CD14-positive monocyte (primary cell): Measurements from ENCODE around the gene POMT2. TPM values are rescaled to one million over a fixed set of nuclear protein-coding genes. Genes with fewer than 3 reads are reported as not detected.

Source experiments
- DNase-seq, 3 donors: peaks; one replicate each; pipeline ENCODE4 v3.0.0-alpha.2; 2011 to 2022
- H2AFZ ChIP-seq: 2 replicates; pipeline ENCODE4 v1.6.0; 2012; ENCODE audit warnings: mild to moderate bottlenecking, low read depth, low read length, inconsistent platforms; ENCODE audit not compliant: insufficient read depth, poor library complexity, severe bottlenecking
- H3K27ac ChIP-seq, 2 donors: 1 replicate in 1 of 2; 2 replicates in 1 of 2; pipeline ENCODE4 v1.5.1; 2012 to 2013; ENCODE audit warnings: low read length in 2 of 2, control low read depth in 1 of 2, inconsistent platforms in 1 of 2, low read depth in 1 of 2, mild to moderate bottlenecking in 1 of 2
- H3K27me3 ChIP-seq, 2 donors: one replicate each; pipeline versions ENCODE4 v1.6.0 to v1.6.1; 2011 to 2013; ENCODE audit warnings: low read length in 2 of 2; ENCODE audit not compliant: control insufficient read depth in 2 of 2, insufficient read depth in 2 of 2
- H3K36me3 ChIP-seq, 2 donors: replicated peaks in 1 of 2; 1 replicate in 1 of 2; 2 replicates in 1 of 2; pipeline versions ENCODE4 v1.5.1 to v1.6.1; 2012 to 2013; ENCODE audit warnings: low read length in 2 of 2, control low read depth in 1 of 2, inconsistent platforms in 1 of 2, mild to moderate bottlenecking in 1 of 2; ENCODE audit not compliant: insufficient read depth in 2 of 2, control insufficient read depth in 1 of 2
- H3K4me1 ChIP-seq, 2 donors: 1 replicate in 1 of 2; 2 replicates in 1 of 2; pipeline versions ENCODE4 v1.5.1 to v1.6.1; 2012 to 2013; ENCODE audit warnings: low read length in 2 of 2, control low read depth in 1 of 2, inconsistent platforms in 1 of 2, mild to moderate bottlenecking in 1 of 2, moderate library complexity in 1 of 2; ENCODE audit not compliant: insufficient read depth in 2 of 2, control insufficient read depth in 1 of 2
- H3K4me2 ChIP-seq: replicated peaks from 2 replicates; pipeline ENCODE3; 2012; ENCODE audit warnings: low read length, moderate library complexity, mild to moderate bottlenecking; ENCODE audit not compliant: poor library complexity, severe bottlenecking; ENCODE audit errors: extremely low read depth
- H3K4me3 ChIP-seq, 3 experiments: fragments of 200-600 bp in 1 of 3; sonication (generic) in 1 of 3; replicated peaks in 1 of 3; 1 replicate in 2 of 3; 2 replicates in 1 of 3; pipeline ENCODE4 v1.5.1; 2011 to 2013; ENCODE audit warnings: low read length in 3 of 3, mild to moderate bottlenecking in 3 of 3, control low read depth in 2 of 3, low read depth in 2 of 3, inconsistent platforms in 1 of 3, moderate library complexity in 1 of 3
- H3K79me2 ChIP-seq: 2 replicates; pipeline ENCODE4 v1.6.0; 2012; ENCODE audit warnings: mild to moderate bottlenecking, control low read depth, inconsistent platforms, low read length, moderate library complexity; ENCODE audit not compliant: insufficient read depth
- H3K9ac ChIP-seq: 2 replicates; pipeline ENCODE4 v1.6.0; 2017; ENCODE audit warnings: low read length, mild to moderate bottlenecking; ENCODE audit not compliant: insufficient read depth, poor library complexity, severe bottlenecking
- H3K9me3 ChIP-seq, 2 donors: replicated peaks in 1 of 2; 1 replicate in 1 of 2; 2 replicates in 1 of 2; pipeline versions ENCODE4 v1.5.1 to v1.6.1; 2012 to 2013; ENCODE audit warnings: low read length in 2 of 2, control low read depth in 1 of 2; ENCODE audit not compliant: control insufficient read depth in 1 of 2, insufficient read depth in 1 of 2
- H4K20me1 ChIP-seq: 2 replicates; pipeline ENCODE4 v1.6.0; 2012; ENCODE audit warnings: mild to moderate bottlenecking, low read length, control low read depth, moderate library complexity; ENCODE audit not compliant: insufficient read depth
- H3K27ac Mint-ChIP-seq, 7 donors: one replicate each; pipeline ENCODE4 v1.8.0; 2020; ENCODE audit warnings: mild to moderate bottlenecking in 7 of 7, mixed read lengths in 7 of 7, moderate library complexity in 6 of 7, inconsistent platforms in 2 of 7
- H3K27me3 Mint-ChIP-seq, 3 donors: one replicate each; pipeline ENCODE4 v1.8.0; 2021 to 2022; ENCODE audit warnings: low read depth in 3 of 3, mild to moderate bottlenecking in 3 of 3, mixed read lengths in 3 of 3, moderate library complexity in 3 of 3, inconsistent platforms in 1 of 3
- H3K36me3 Mint-ChIP-seq, 2 donors: one replicate each; pipeline ENCODE4 v1.8.0; 2020; ENCODE audit warnings: mixed read lengths in 2 of 2, inconsistent platforms in 1 of 2, mild to moderate bottlenecking in 1 of 2
- H3K4me1 Mint-ChIP-seq: one replicate; pipeline ENCODE4 v1.8.0; 2020; ENCODE audit warnings: mild to moderate bottlenecking, mixed read lengths
- H3K4me3 Mint-ChIP-seq, 2 donors: one replicate each; pipeline ENCODE4 v1.8.0; 2020; ENCODE audit warnings: mild to moderate bottlenecking in 2 of 2, mixed read lengths in 2 of 2, moderate library complexity in 1 of 2
- H3K9me3 Mint-ChIP-seq, 7 donors: one replicate each; pipeline ENCODE4 v1.8.0; 2020 to 2022; ENCODE audit warnings: mixed read lengths in 7 of 7, mild to moderate bottlenecking in 6 of 7, moderate library complexity in 6 of 7, inconsistent platforms in 2 of 7
- CTCF ChIP-seq: fragments of 200-600 bp; IDR thresholded peaks from one replicate; pipeline ENCODE4 v1.8.0; 2022; ENCODE audit warnings: antibody characterized with exemption, mild to moderate bottlenecking
- WGBS: methylation state at CpG from one replicate; pipeline ENCODE4 v1.1.5; 2013; ENCODE audit warnings: missing lambda C conversion rate; ENCODE audit not compliant: insufficient coverage; 5-methylcytosine and 5-hydroxymethylcytosine counted together
- intact Hi-C, 2 donors: fragments of 100-400 bp; cut with micrococcal nuclease; formaldehyde crosslinking; loops; one replicate each; pipeline versions ENCODE4 v1.15.0 to v1.15.1; 2023
- polyA plus RNA-seq, 3 donors: library from polyadenylated mRNA; depleted of rRNA in 1 of 3; unstranded in 2 of 3; stranded (reverse) in 1 of 3; fragments of 300-500 nt in 2 of 3; fragments of >200 nt in 1 of 3; fragmentation: Illumina TruSeq in 2 of 3; gene quantifications; 1 replicate in 2 of 3; 2 replicates in 1 of 3; pipeline ENCODE4 v1.2.3, GENCODE V29; 2012 to 2021

POMT2 gene
- polyA plus RNA-seq, 3 donors: 1.5 to 8.9 (median 1.8) TPM

GRCh38 chr14:77276959-77277358, 43.7 kb downstream of the POMT2 start:
- Histone ChIP-seq H3K27me3 (peaks cover 0 to 6% of the 10 kb centered on the region in 2 donors), H3K9ac (no peak overlapping the region), H3K36me3 (peaks cover 0 to 17% of the 10 kb centered on the region in 2 donors), H4K20me1 (no peaks in the 10 kb centered on the region), H3K4me2 (no peak overlapping the region), H3K4me1 (no peaks in the 10 kb centered on the region), H3K79me2 (no peaks in the 10 kb centered on the region), H3K4me3 (no peak overlapping the region), H3K9me3 (no peaks in the 10 kb centered on the region), H2AFZ (no peak overlapping the region), H3K27ac (no peak overlapping the region)
- Mint-ChIP-seq H3K27me3 (peaks cover 7 to 14% (median 8%) of the 10 kb centered on the region in 3 donors), H3K36me3 (peaks cover 9 to 31% of the 10 kb centered on the region in 2 donors), H3K27ac (no peak overlapping the region), H3K4me3 (no peak overlapping the region), H3K4me1 (no peaks in the 10 kb centered on the region), H3K9me3 (peaks cover 0 to 2% (median 0%) of the 10 kb centered on the region in 7 donors)
- WGBS: 96% methylated on average over 12 of the region's 12 CpGs
- intact Hi-C loops: no loop called here
- no peak for TF ChIP-seq CTCF
- no peak for DNase-seq

GRCh38 chr14:77276295-77276935, 44.3 kb downstream of the POMT2 start:
- Mint-ChIP-seq H3K9me3 (peaks cover 0 to 4% (median 0%) of the 10 kb centered on the region in 7 donors), H3K4me1 (no peaks in the 10 kb centered on the region), H3K27me3 (peaks cover 12 to 19% (median 13%) of the 10 kb centered on the region in 3 donors), H3K36me3 (peaks cover 9 to 28% of the 10 kb centered on the region in 2 donors), H3K27ac (no peak overlapping the region), H3K4me3 (no peak overlapping the region)
- no peaks in the 10 kb centered on the region for H3K79me2 ChIP-seq
- no peaks in the 10 kb centered on the region for H3K4me1 ChIP-seq
- no peaks in the 10 kb centered on the region for H4K20me1 ChIP-seq
- no peak for TF ChIP-seq CTCF
- WGBS: 90% methylated on average over 14 of the region's 15 CpGs
- no peak overlapping the region for H3K4me3 ChIP-seq
- no peak overlapping the region for H3K4me2 ChIP-seq
- H3K27ac ChIP-seq: no peak overlapping the region
- H3K27me3 ChIP-seq: peaks cover 2 to 9% of the 10 kb centered on the region in 2 donors
- H3K9ac ChIP-seq: no peak overlapping the region
- H3K36me3 ChIP-seq: peaks cover 0 to 17% of the 10 kb centered on the region in 2 donors
- H3K9me3 ChIP-seq: no peaks in the 10 kb centered on the region
- DNase-seq: no peak
- intact Hi-C loops: no loop called here
- H2AFZ ChIP-seq: no peak overlapping the region
